Fibroblast of skin of right biceps (primary cell): ENCODE data around the gene SAXO2.
"Not testable (repeated sequence)": the region's sequence is repeated elsewhere in the genome, so short reads cannot be mapped to it uniquely, and the experiment has no call there.

ENCODE experiments used
- DNase-seq: peaks from one replicate; pipeline ENCODE4 v3.0.0-alpha.2; 2013

SAXO2 gene, protein sequence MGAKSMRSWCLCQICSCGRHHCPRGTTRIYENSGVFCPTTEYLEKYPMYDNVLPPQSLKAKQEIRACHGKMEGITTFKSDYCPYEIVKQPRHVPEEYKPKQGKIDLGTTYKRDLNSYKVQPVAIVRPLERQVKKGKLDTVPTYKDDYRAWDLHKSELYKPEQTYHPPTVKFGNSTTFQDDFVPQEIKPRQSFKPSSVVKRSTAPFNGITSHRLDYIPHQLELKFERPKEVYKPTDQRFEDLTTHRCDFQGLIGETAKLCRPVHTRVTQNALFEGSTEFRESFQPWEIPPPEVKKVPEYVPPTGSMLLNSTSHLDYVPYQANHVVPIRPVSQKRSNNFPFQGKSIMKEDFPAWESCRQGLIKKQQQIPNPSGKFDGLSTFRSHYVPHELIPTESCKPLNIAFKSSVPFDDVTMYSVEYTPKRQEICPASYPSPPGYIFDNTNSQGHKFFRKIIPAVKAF

DNA sequence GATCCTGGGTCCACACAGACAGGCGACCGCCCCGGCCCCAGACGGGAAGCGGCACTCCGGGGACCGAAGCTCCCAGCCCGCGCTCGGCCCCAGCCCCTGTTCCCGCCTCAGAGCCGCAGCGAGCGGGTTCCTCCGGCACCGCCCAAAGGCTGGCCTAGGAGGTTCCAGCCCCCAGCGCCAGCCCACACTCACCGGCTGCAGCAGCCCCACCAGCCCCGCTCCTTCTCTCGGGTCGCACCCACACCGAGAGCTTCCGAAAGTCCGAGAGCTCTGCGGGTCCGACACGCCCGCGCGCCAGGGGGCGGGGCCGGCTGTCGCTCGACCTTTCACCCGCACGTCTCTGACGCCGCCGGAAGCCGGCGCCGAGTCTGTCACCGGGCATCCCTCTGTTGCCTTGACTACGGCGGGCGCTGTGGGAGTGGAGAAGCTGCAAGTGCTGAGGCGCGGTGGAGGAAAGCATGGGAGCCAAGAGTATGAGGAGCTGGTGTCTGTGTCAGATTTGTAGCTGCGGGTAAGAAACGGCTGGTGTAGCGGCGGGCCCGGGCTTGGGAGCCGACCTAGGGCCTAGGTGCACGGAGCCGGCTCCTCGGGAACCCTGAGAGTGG is at the start of gene SAXO2, which contains the start of gene EFL1:
TSS of gene SAXO2 (plus strand) at position 397 of the 605 bp plus-strand sequence. CDS start at position 459, 62 bp downstream.
TSS of gene EFL1 (minus strand) at position 313 of the 605 bp plus-strand sequence. CDS start 956 bp downstream, outside the sequence.
- DNase-seq: peak; percentile 86

DNA sequence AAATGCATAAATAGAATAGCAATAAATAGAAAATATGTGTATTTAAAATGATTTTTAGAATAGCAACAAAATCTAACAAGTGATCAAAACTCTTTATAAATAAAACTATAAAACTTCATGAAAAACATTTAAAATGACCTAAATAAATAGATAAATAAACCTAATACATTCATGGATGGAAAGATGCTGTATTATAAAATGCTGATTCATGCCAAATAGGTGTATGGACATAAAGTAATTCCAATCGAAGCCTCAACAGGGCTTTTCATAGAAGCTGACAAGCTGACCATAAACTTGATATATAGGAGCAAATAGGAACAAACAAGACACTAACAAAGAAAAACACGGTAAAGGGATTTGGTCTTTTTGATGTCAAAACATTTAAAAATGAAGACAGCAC is 46.5 kb upstream of the SAXO2 start:
- not testable (repeated sequence) for DNase-seq

DNA sequence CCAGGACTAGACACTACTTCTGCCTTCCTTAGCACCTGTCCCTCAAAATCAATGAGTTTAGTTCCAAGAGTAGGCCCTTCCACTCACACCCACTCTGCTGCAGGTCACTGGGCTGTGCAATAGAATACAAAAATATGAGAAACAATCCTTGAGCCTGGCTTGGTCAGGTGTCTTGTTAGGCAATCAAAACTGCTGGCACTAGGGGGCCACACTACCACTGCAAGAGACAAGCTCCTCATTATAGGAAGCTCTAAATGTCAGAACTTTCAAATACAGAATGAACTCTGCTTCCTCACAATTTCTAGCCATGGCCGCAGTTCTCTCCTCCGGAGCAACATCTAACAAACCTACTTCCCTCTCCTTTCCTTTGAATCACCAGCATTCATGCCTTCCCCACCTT is 41.1 kb upstream of the SAXO2 start:
- peak; percentile 10 for DNase-seq

DNA sequence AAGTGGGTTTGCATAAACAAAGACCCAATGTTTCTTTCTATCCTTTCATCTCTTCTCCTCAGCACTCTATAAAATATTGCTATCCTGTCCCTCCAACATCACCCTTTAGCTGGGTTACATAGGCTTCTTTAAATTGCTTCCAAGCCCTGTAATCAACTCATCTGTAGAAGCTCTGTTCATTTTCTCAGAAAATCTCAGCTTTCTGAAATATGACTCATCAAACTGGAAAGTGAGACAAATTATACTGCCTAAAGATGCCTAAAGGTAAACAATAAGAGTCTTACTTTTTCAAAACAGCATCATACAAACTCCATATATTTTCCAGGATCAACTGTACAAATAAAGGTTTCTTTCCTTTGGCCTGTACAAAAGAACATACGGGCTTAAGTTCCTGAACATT is 33.9 kb upstream of the SAXO2 start:
- peak; percentile 7 for DNase-seq

DNA sequence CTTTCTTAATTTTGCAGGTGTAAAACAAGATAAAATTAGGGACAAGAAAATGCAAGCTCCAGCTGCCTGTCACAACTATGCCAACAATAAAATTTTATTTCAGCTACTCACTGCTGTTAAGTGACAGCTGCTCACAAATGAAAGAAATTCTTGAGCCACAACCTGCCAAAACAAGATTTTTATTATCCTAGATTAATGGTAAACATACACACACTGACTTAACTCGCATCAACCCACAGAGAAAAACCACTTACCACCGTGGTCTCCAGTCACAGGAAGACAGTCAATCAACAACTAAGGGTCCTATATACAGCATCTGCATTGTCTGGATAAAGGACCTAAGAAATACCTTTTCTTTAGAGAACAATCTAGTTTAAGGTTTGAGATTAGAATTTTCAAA is 31.4 kb upstream of the SAXO2 start:
- no peak for DNase-seq

DNA sequence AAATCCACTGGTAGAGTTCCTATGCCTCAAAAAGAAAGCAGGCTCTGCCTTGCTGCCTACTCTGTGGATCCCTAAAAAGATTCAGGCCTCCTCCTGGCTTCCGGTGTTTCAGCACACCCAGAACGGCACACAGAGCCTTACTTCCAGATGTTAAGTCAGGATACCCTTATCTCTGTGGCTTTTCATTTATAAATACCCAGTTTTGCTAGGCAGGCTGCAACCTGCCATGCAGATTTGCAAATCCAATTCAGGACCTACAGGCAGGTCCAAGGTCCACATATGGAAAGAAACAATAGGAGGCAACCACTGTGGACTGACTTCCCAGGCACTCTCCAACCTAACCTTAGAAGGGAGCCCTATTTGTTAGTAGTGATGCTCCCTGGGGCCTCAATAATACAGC is 30.8 kb upstream of the SAXO2 start:
- DNase-seq: no peak

DNA sequence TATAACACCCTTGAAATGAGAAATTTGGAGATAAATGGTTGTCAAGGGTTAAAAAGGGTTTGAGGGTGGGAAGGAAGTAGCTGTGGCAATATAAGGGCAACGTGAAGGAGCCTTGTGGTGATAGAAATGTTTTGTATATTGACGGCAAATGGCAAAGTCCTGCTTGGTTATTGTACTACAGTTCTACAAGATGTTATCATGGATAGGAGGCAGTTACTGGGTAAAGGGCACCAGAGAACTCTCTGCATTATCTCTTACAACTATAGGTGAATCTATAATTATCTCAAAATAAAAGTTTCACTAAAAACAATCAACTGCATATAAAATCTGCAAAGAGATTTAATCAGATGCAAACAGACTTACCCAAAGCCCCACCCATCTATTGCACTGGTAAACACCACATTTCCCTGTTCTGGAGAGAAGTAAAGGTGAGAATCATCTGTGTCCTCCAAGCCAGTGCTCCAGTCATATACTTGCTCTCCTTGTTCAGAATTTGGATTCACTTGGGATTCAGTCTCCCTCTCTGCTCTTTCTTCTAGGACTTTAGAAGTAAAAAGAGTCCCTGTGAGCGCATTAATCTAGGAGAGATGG is 24.6 kb upstream of the SAXO2 start:
- not testable (repeated sequence) for DNase-seq

DNA sequence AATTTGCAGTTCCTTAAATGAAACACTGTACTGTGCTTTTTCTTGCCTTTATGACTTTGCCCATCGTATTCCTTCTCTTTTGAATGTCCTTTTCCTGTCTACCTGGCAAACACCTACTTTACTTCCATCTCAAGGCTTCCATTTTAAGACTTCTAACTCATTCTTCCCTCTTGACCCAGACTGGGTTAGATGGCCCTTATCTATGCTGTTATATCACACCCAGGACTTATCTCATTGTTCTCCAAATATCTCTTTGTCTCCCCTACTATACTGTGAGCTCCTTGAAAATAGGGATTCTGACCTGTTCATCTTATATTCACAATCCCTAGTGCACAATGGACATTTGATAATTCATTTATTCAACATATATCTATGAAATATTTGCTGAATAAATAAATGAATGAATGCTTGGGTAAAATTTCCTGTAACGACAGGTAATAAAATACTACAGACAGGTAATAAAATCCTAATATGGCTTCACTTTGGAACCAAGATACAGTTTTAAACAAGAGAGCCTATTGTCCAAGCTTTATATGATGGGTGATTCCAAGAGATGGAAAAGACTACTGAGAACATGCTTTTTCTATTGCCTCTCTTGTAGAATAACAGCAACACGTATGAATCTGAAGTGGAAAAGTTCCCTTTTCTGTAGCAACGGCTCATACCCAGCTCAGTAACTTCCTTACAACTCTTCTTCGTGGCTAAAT is 22.8 kb upstream of the SAXO2 start:
- DNase-seq: no peak

DNA sequence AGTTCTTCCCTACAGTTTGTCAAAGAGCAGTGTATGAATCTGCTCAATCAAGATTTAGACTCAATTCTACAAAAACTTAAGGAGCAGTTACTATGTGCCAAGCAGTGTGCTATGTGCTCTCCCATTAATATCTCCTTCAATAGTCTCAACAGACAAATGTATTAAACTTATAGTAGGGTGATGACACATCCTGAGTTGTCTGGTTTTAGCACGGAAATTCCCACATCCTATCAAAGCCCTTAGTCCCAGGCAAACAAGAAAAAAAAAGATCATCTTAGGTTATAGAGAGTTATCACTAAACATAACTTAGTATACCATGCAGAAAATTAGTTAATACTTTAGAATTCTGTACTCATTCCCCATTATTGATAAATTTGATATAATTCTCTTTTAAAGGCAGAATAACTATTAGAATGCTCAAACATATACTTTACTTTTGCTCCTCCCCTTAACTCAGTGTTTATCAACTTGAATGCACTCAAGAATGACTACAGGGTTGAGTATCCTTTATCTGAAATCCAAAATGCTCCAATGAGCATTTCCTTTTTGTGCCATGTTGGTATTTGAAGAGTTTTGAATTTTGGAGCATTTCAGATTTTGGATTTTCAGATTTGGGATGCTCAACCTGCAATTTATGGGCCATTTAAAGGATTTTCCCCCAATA is 20.6 kb upstream of the SAXO2 start:
- DNase-seq: peak; percentile 57

DNA sequence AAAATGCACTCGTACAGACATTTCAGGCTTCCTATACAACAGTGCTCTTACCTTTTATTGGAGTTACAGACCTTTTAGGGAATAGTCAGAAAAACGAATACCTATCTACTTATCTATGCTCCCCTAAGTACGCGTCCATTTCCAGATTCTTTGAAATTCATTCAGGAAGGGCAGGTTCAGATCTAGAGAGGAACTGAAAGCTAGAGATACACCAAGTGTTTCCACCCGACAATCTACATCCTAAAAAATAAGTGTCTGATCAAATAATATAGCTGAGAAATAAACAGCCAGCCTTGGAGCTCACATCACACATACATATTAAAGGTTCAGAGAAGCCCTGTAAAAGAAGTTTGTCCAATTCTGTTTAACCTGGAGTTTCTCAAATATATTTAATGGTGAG is 19.0 kb upstream of the SAXO2 start:
- not testable (repeated sequence) for DNase-seq

DNA sequence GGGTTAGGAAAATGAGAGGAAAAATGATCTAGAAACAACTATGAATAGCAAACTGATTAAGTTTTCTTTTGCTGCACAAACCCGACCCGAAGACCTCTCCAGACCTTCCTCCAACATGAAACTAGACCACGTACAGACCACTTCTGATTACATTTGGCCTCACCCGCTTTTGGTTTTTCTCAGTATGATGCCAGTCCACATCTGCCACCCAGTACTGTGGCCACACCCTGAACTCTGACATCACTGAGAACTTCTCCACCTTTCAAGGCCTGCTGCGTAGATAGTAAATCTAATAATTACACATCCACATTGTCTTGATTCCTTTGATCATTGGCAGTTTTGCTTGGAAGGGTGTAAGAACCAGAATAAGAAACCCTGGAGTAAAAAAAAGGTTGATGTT is 16.7 kb upstream of the SAXO2 start:
- not testable (repeated sequence) for DNase-seq

DNA sequence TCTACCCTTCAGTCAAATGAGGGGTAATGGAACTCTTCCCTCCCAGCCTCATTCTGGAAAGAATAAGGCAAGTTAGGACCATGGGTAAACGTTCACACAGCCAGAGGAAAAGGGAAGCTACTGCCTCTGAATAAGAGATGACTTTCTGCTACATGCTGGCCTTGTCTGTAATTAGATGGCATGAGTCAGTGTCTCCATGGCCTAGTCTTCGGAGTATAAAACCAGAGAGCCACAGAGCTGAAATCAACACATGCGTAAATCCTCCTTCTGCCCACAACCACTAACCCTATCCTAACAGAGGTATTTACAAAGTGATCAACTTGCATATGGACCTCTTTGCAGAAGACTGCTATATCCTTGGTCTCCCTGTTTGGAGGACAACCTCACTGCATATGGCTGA is 14.4 kb upstream of the SAXO2 start:
- DNase-seq: peak; percentile 37

DNA sequence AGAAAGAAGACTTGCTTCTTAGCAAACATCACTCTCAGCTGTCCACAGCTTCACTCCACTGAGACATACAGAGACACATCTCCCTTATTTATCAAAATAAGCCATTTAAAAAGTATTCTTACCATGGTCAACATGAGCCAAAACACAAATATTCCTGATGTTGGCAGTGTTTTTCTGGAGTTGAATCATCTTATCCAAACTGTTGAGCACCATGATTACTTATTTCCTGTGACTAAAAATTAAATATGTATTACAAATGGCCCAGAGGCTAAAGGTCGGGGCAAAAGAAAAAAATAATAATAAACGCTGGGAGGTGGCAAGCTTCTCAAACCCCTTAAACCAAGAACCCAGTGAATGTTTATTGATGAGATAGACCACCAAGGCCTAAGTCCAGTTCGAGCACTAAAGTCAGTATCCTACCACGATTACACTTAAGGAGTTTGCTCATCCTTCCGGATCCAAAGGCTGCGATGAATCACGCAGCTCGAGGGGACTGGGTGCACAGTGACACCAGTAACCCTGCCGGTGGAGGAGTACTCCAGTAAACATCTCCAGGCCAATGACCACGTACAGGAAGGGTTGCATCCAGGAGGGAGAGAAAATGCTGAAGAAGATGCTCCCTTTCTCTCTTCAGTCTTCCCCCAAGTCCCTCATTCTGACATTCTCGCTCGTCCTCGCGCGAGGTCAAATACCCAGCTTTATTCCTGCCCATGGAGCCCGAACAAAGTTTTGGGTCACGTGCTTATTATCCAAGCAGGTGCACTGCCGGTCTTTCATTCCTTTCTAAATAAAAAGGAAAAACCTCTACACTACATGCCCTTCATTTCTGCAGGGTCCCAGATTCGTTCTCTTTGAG is 824 bp upstream of the SAXO2 start:
- DNase-seq: peak; percentile 69

DNA sequence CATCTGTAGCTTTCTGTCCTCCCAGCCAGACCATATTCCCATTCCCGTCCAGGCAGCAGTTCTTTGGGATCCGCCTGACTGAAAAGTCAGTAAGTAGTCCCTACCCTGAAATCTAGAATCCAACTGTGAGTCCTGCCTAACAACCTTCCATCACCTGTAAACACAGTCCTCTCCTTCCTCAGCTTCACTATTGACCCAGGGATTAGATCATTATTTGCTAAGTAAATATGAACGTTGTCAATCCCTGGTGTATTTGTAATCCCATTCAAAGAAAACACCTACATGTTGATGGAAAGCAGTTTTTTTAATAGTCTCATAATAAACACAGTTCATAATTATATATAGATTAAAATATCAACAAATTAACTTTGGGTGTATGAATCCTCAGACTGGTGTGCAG is 732 bp downstream of the SAXO2 start:
- DNase-seq: no peak

DNA sequence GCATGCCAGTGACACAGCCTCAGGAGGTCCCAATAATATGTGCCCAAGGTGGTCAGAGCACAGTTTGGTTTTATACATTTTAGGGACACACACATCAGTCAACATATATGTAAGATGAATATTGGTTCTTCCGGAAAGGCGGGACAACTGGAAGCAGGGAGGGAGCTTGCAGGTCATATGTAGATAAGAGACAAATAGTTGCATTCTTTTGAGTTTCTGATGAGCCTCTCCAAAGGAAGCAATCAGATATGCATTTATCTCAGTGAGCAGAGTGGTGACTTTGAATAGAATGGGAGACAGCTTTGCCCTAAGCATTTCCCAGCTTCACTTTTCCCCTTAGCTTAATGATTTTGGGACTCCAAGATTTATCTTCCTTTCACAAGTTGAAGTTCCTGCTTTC is 4.5 kb downstream of the SAXO2 start:
- not testable (repeated sequence) for DNase-seq

DNA sequence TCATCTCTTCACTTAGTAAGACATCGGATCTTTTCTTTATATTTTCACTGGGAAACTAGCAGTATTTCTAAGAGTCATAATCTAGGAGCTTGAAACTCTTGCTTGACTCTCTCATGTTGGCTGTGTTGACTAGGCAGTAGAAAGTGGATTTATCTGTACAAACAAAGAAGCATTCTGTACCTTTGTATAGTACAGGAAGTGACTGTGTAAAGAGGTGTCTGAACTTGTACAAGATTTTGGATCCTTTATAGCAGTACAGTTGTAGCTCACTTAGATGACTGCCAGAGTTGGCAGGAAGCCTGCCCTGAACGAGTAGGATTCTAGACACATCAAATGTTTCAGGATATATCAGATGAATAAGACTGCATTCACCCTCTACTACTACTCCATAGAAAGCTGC is 5.8 kb downstream of the SAXO2 start:
- DNase-seq: not testable (repeated sequence)

DNA sequence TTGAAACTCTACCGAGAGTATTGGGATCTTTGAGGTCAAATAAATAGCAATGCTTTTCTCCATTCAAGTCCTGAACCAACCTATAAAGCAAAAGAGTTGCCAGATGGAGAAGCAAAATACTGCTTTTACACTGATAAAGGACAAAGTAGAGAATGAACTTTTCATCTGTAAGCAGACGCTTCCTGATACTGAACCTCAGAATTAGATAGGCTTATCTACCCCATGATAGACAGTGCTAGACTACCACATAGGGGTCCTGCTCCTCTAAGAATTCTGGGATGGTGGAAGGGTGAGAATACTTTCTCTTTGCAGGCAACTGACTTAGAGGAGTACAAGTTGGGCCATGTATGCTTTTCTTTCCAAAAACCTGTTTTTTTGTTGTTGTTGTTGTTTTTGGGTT is 9.5 kb downstream of the SAXO2 start:
- no peak for DNase-seq

DNA sequence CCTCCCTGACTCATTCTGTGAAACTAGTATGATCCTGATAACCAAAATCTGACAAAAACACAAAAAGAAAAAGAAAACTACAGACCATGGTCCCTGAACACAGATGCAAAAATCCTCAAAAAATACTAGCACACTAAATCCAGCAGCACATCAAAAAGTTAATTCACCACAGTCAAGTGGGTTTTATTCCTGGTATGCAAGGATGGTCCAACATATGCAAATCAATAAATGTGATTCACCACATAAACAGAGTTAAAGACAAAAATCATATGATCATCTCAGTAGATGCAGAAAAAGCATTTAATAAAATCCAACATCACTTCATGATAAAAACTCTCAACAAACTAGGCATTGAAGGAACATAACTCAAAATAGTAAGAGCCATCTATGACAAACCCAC is 12.8 kb downstream of the SAXO2 start:
- no peak for DNase-seq

DNA sequence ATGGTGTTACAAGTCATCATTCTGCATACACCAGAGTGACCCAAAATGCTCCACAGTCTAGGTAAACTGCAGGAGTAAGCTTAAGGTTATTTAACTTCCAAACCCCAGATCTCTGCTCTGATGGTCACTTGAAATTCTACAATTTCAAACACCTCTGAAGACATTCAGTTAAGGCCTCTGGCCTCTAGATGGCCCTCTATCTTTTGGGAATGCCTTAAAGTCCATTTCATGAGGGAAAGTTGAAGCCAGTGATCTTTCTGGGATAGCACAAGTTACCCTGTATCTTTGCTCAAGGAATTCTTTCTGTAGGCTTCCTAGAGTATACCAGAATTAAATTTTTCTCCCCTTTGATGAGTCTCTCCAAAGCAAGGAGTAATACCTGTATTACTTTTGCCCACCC is 18.7 kb downstream of the SAXO2 start:
- not testable (repeated sequence) for DNase-seq

DNA sequence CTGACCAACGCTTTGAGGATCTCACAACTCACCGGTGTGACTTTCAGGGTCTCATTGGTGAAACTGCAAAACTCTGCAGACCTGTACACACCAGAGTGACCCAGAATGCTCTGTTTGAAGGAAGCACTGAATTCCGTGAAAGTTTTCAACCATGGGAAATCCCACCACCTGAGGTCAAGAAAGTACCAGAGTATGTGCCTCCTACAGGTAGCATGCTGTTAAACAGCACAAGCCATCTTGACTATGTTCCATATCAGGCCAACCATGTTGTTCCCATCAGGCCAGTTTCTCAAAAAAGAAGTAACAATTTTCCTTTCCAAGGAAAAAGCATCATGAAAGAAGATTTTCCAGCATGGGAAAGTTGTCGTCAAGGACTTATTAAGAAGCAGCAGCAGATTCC is 19.8 kb downstream of the SAXO2 start:
- not testable (repeated sequence) for DNase-seq

DNA sequence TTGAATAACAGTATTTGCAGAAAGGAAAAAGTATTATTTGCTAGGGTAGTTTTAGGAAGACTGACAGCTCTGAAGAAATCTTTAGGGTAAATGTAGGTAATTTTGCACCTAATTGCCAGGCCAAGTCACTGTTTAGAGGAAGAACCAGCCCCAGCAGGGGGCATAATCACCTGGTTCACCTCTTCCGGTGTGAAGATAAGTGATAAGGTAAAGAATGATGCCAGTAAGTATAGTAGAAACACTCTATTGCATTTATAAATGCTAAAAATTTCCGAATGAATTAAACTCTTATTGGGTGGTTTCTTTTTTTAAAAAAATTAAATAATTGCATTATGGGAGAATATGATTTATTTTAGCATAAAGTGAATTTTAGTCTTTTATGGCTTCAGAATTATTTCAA is 21.8 kb downstream of the SAXO2 start:
- DNase-seq: not testable (repeated sequence)

DNA sequence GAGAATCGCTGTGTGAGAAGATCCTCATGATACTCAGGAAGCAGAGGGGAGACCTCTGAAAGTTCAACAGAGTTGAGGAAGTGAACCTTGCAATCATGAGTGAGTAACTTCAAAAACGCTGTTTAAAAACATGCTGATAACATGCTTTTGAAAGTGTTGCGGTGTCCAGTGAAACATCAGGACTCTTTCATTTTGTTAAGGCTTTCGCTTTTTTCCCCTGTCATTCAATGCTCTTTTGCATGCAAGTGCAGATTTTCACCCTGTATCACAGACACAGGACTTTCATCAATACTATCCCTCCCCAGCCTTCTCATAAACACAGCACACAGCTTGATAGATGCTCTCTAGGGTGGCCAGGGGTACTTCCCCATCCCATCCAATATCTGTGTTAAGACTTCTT is 23.9 kb downstream of the SAXO2 start:
- DNase-seq: not testable (repeated sequence)
